C4-2B (cell line): ENCODE measurements around the gene PLXNA3.
A peak's percentile ranks its signal among the peaks of the same experiment; 100 is the strongest.

Experiments
- H3K27ac ChIP-seq: fragments of 450-650 bp; 2 replicates; pipeline ENCODE4 v1.5.1; 2017
- CTCF ChIP-seq: fragments of 450-650 bp; conservative IDR thresholded peaks from 2 replicates; pipeline ENCODE4 v1.5.1; 2017; ENCODE audit warnings: mild to moderate bottlenecking
- ZFX ChIP-seq: fragments of 450-650 bp; IDR thresholded peaks from 2 replicates; pipeline ENCODE4 v1.6.1; 2017

The PLXNA3 gene

GRCh38 chrX:154441984-154442707 is 15.9 kb upstream of the PLXNA3 start:
- TF ChIP-seq CTCF (no peak), ZFX (no peak)
- peak overlapping the region; percentile 97; the same call in 1 of the 2 replicates for H3K27ac ChIP-seq

GRCh38 chrX:154443479-154443910 is 14.6 kb upstream of the PLXNA3 start:
- H3K27ac ChIP-seq = peak overlapping the region; percentile 97
- TF ChIP-seq ZFX (no peak), CTCF (no peak)

- TF ChIP-seq CTCF (no peak), ZFX (peak; percentile 71; the same call in 1 of the 2 replicates)
- H3K27ac ChIP-seq = peak within 1 kb of the TSS; percentile 97
These were observed 13.9 kb upstream of the PLXNA3 start, which contains the start of gene FAM50A for GRCh38 chrX:154443992-154444754. TSS of gene FAM50A (plus strand) at chrX:154444141. CDS start at chrX:154444236, 95 bp downstream.

GRCh38 chrX:154444755-154445246 is 13.3 kb upstream of the PLXNA3 start:
- H3K27ac ChIP-seq = peak overlapping the region; percentile 97
- TF ChIP-seq CTCF (no peak), ZFX (no peak; the same call in 1 of the 2 replicates)

GRCh38 chrX:154445776-154446175 is 12.3 kb upstream of the PLXNA3 start:
- TF ChIP-seq ZFX = no peak
- no peak for TF ChIP-seq CTCF
- H3K27ac ChIP-seq = no peak overlapping the region

GRCh38 chrX:154446430-154446829 is 11.7 kb upstream of the PLXNA3 start:
- H3K27ac ChIP-seq = no peak overlapping the region
- TF ChIP-seq ZFX = no peak
- TF ChIP-seq CTCF = no peak

- H3K27ac ChIP-seq = no peak overlapping the region
- no peak for TF ChIP-seq CTCF
- TF ChIP-seq ZFX = no peak
These were observed 9.6 kb upstream of the PLXNA3 start for GRCh38 chrX:154448484-154448883.
